DOHH2 (cell line): Measurements from ENCODE around the gene ARL4C.

Experiments
- CTCF ChIP-seq: fragments of 200-600 bp; sonication (generic); IDR thresholded peaks from one replicate; pipeline ENCODE4 v1.5.1; 2014; ENCODE audit warnings: antibody characterized with exemption, mild to moderate bottlenecking, low read depth, low read length; ENCODE audit not compliant: poor library complexity, severe bottlenecking
- EZH2phosphoT487 ChIP-seq: fragments of 200-600 bp; sonication (generic); IDR thresholded peaks from 2 replicates; pipeline ENCODE4 v1.6.1; 2017; ENCODE audit warnings: borderline replicate concordance, mild to moderate bottlenecking, antibody characterized with exemption, low read length, moderate library complexity, mixed read lengths

- TF ChIP-seq CTCF (no peak), EZH2phosphoT487 (no peak)
Measured at GRCh38 chr2:234480337-234480736, 16.5 kb downstream of the ARL4C start.
